NCI-H345 treated with DMSO at 0.1 percent for 48 hours (cell line): ENCODE results near the gene RPS6KA2.
"Not testable (repeated sequence)": the region's sequence is repeated elsewhere in the genome, so short reads cannot be mapped to it uniquely, and the experiment has no call there.

Source experiments
- DNase-seq: peaks from one replicate; lab custom pipeline; 2025; ENCODE audit not compliant: unreplicated experiment; lab: John Stamatoyannopoulos, UW

RPS6KA2 gene

GRCh38 chr6:166558156-166559005 is 68.7 kb downstream of the RPS6KA2 start:
- DNase-seq = no peak

- no peak for DNase-seq
Observed at GRCh38 chr6:166556863-166557322, 70.2 kb downstream of the RPS6KA2 start.

- no peak for DNase-seq
Observed at GRCh38 chr6:166556336-166556735, 70.7 kb downstream of the RPS6KA2 start.

- DNase-seq = no peak
Observed at GRCh38 chr6:166555086-166555485, 72.0 kb downstream of the RPS6KA2 start.

- no peak for DNase-seq
Observed at GRCh38 chr6:166554316-166554715, 72.7 kb downstream of the RPS6KA2 start.

GRCh38 chr6:166553563-166554271 is 73.3 kb downstream of the RPS6KA2 start:
- no peak for DNase-seq

- no peak for DNase-seq
Observed at GRCh38 chr6:166552600-166552999, 74.5 kb downstream of the RPS6KA2 start.

GRCh38 chr6:166551754-166552495 is 75.1 kb downstream of the RPS6KA2 start:
- DNase-seq = no peak

- no peak for DNase-seq
Observed at GRCh38 chr6:166546653-166547052, 80.4 kb downstream of the RPS6KA2 start.

GRCh38 chr6:166545156-166546034 is 81.7 kb downstream of the RPS6KA2 start:
- no peak for DNase-seq

GRCh38 chr6:166544296-166544605 is 82.8 kb downstream of the RPS6KA2 start:
- DNase-seq = no peak

GRCh38 chr6:166543603-166544295 is 83.3 kb downstream of the RPS6KA2 start:
- DNase-seq = no peak

GRCh38 chr6:166542580-166542912 is 84.5 kb downstream of the RPS6KA2 start:
- DNase-seq = no peak

- DNase-seq = no peak
Observed at GRCh38 chr6:166541876-166542579, 85.0 kb downstream of the RPS6KA2 start.

GRCh38 chr6:166541366-166541765 is 85.7 kb downstream of the RPS6KA2 start:
- DNase-seq = no peak

GRCh38 chr6:166540631-166541331 is 86.3 kb downstream of the RPS6KA2 start:
- no peak for DNase-seq

- no peak for DNase-seq
Observed at GRCh38 chr6:166539543-166539942, 87.5 kb downstream of the RPS6KA2 start.

- DNase-seq = not testable (repeated sequence)
Observed at GRCh38 chr6:166539011-166539385, 88.1 kb downstream of the RPS6KA2 start.
